Measurements from ENCODE around the gene PDE4C. TPM values are rescaled to one million over a fixed set of nuclear protein-coding genes. Genes with fewer than 3 reads are reported as not detected.

The PDE4C gene
- total RNA-seq, 2 donors from 2014 or later, result 0.31 TPM; not detected in 1

Other genes with a start within 250 kb of the PDE4C start
- gene ARRDC2, start 218.3 kb downstream of the PDE4C start, total RNA-seq, result 100 to 1,000 TPM; 165 to 166 TPM
- gene IL12RB1, start 139.5 kb downstream of the PDE4C start, total RNA-seq, result 10 to 100 TPM; 56.7 to 71.1 TPM
- 10 to 100 TPM; 38.2 to 50.8 TPM for gene MAST3, start 128.7 kb downstream of the PDE4C start, total RNA-seq
- 1 to 10 TPM; 8.6 to 9.1 TPM for gene PIK3R2, start 73.3 kb downstream of the PDE4C start, total RNA-seq
- gene IFI30, start 52.6 kb downstream of the PDE4C start, total RNA-seq, result 10 to 100 TPM; 10.1 to 25.8 TPM
- gene MPV17L2, start 33.2 kb downstream of the PDE4C start, total RNA-seq, result 1 to 10 TPM; 3.8 TPM
- 10 to 100 TPM in 1 of 2 donors, 1 to 10 TPM in 1; 7.4 to 15.3 TPM for gene RAB3A, start 22.4 kb downstream of the PDE4C start, total RNA-seq
- 10 to 100 TPM; 16.5 to 21.9 TPM for gene IQCN, start 48.0 kb upstream of the PDE4C start, total RNA-seq
- 1,000 to 10,000 TPM; 1,212 to 1,401 TPM for gene JUND, start 55.2 kb upstream of the PDE4C start, total RNA-seq
- gene LSM4, start 96.6 kb upstream of the PDE4C start, total RNA-seq, result 10 to 100 TPM; 43.3 to 46.6 TPM
- gene PGPEP1, start 114.2 kb upstream of the PDE4C start, total RNA-seq, result 10 to 100 TPM; 22.0 to 28.3 TPM
- gene GDF15, start 159.7 kb upstream of the PDE4C start, total RNA-seq, result under 1 TPM; 0.29 to 0.85 TPM
- gene LRRC25, start 171.2 kb upstream of the PDE4C start, total RNA-seq, result 1 to 10 TPM in 1 of 2 donors, under 1 TPM in 1; 0.63 to 3.2 TPM
- 100 to 1,000 TPM; 112 to 113 TPM for gene SSBP4, start 193.0 kb upstream of the PDE4C start, total RNA-seq
- gene ISYNA1, start 211.7 kb upstream of the PDE4C start, total RNA-seq, result 10 to 100 TPM; 37.6 to 39.6 TPM

Measured in T-helper 17 cell (primary cell).